Keratinocyte (primary cell): Measurements from ENCODE around the gene RIMS1. TPM values are rescaled to one million over a fixed set of nuclear protein-coding genes. Genes with fewer than 3 reads are reported as not detected.

Source experiments
- DNase-seq: peaks from one replicate; pipeline ENCODE4 v3.0.0-alpha.2; 2011; ENCODE audit warnings: low read depth, missing footprints, low spot score
- FAIRE-seq: peaks from 2 replicates; lab custom pipeline; 2011; peaks lifted over from hg19 to GRCh38; lab: Jason Lieb, UNC
- H2AFZ ChIP-seq: 2 replicates; pipeline ENCODE4 v1.6.0; 2012; ENCODE audit warnings: low read length, control low read depth, inconsistent platforms; ENCODE audit not compliant: control insufficient read depth
- H3K27ac ChIP-seq: 2 replicates; pipeline ENCODE4 v1.5.1; 2011; ENCODE audit warnings: low read length; ENCODE audit not compliant: control insufficient read depth, insufficient read depth
- H3K27me3 ChIP-seq: 3 replicates; pipeline ENCODE4 v1.6.0; 2011; ENCODE audit warnings: low read length; ENCODE audit not compliant: control insufficient read depth, insufficient read depth; ENCODE audit errors: extremely low read depth
- H3K36me3 ChIP-seq, 2 experiments: 2 replicates in 1 of 2; 3 replicates in 1 of 2; pipeline ENCODE4 v1.5.1; 2011; ENCODE audit warnings: low read length in 2 of 2, mild to moderate bottlenecking in 1 of 2; ENCODE audit not compliant: control insufficient read depth in 2 of 2, insufficient read depth in 2 of 2; ENCODE audit errors: extremely low read depth in 1 of 2
- H3K4me1 ChIP-seq: 3 replicates; pipeline ENCODE4 v1.5.1; 2011; ENCODE audit warnings: low read length; ENCODE audit not compliant: control insufficient read depth, insufficient read depth; ENCODE audit errors: extremely low read depth
- H3K4me2 ChIP-seq: 3 replicates; pipeline ENCODE4 v1.6.0; 2011; ENCODE audit warnings: low read depth, low read length; ENCODE audit not compliant: control insufficient read depth, insufficient read depth; ENCODE audit errors: extremely low read depth
- H3K4me3 ChIP-seq, 3 experiments: fragments of 200-600 bp in 1 of 3; sonication (generic) in 1 of 3; 2 replicates in 2 of 3; 3 replicates in 1 of 3; pipeline ENCODE4 v1.5.1; 2011 to 2016; ENCODE audit warnings: low read length in 3 of 3, mild to moderate bottlenecking in 3 of 3, control low read depth in 2 of 3, inconsistent platforms in 1 of 3, low read depth in 1 of 3, mixed read lengths in 1 of 3, mixed run types in 1 of 3, moderate library complexity in 1 of 3; ENCODE audit not compliant: control insufficient read depth in 2 of 3, insufficient read depth in 2 of 3; ENCODE audit errors: extremely low read depth in 1 of 3
- H3K79me2 ChIP-seq: 2 replicates; pipeline ENCODE4 v1.6.0; 2012; ENCODE audit warnings: low read length; ENCODE audit not compliant: control insufficient read depth, insufficient read depth
- H3K9ac ChIP-seq: 3 replicates; pipeline ENCODE4 v1.6.0; 2011; ENCODE audit warnings: low read length; ENCODE audit not compliant: control insufficient read depth, insufficient read depth; ENCODE audit errors: extremely low read depth
- H3K9me1 ChIP-seq: 3 replicates; pipeline ENCODE4 v1.6.0; 2011; ENCODE audit warnings: low read length; ENCODE audit not compliant: control insufficient read depth, insufficient read depth; ENCODE audit errors: extremely low read depth
- H3K9me3 ChIP-seq: 2 replicates; pipeline ENCODE4 v1.5.1; 2012; ENCODE audit warnings: low read depth, low read length; ENCODE audit not compliant: control insufficient read depth
- H4K20me1 ChIP-seq: 3 replicates; pipeline ENCODE4 v1.6.0; 2011; ENCODE audit warnings: low read length; ENCODE audit not compliant: control insufficient read depth, insufficient read depth; ENCODE audit errors: extremely low read depth
- EZH2 ChIP-seq: IDR thresholded peaks from one replicate; pipeline ENCODE4 v1.6.1; 2012; ENCODE audit warnings: inconsistent platforms, mild to moderate bottlenecking, low read length, moderate library complexity
- dilution Hi-C: fragments of 300-500 bp; cut with MboI; formaldehyde crosslinking; loops from one replicate; pipeline ENCODE4 v1.7.0; 2020; ENCODE audit warnings: low sequenced_read_pairs; ENCODE audit not compliant: extremely low pct_ligation_motif_present
- polyA plus RNA-seq, 5 experiments: library from polyadenylated mRNA; depleted of rRNA in 3 of 5; stranded (reverse) in 3 of 5; stranded (forward) in 1 of 5; unstranded in 1 of 5; fragments of >200 nt; gene quantifications; 1 replicate in 1 of 5; 2 replicates in 3 of 5; 3 replicates in 1 of 5; pipeline versions ENCODE4 v1.2.1 to v1.2.3, GENCODE V29; 2011 to 2012; ENCODE audit warnings: missing spikeins in 2 of 5, low read depth in 1 of 5, low replicate concordance in 1 of 5
- TF ChIP-seq, protein P1 (sequence below), 3 experiments: IDR thresholded peaks in 1 of 3; conservative IDR thresholded peaks in 1 of 3; optimal IDR thresholded peaks in 1 of 3; 2 replicates in 2 of 3; 3 replicates in 1 of 3; pipeline versions ENCODE3 to v1.5.1; 2011; ENCODE audit warnings: low read length in 3 of 3, mild to moderate bottlenecking in 3 of 3, moderate library complexity in 2 of 3, control low read depth in 1 of 3, inconsistent platforms in 1 of 3; ENCODE audit not compliant: insufficient read depth in 2 of 3; ENCODE audit errors: extremely low read depth in 1 of 3

The RIMS1 gene
- polyA plus RNA-seq, 1 donor (not counting 4 experiments of a cell fraction or from before 2014, with no cell fraction given) = not detected

DNA sequence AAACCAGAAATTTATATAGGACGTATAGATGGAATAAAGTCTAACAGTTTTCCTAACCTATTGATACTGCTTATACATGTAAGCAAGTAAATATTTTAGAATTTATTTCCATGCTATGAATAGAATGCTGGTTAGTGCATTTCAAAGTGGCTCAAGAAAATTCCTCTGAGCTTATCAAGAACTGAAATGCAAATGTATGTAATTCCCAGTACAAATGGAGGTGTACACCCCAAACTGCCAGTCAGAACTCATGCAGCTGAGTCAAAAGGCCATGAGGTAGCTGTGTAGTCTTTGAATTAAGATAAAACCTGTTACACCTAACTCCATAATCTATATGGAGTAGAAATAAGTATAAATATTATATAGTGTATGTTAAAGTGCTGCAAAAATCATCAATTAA, 503.3 kb downstream of the RIMS1 start:
- Histone ChIP-seq H3K9me3 (no peaks in the 10 kb centered on the region), H3K9ac (no peak overlapping the region), H3K79me2 (no peaks in the 10 kb centered on the region), H3K4me1 (no peaks in the 10 kb centered on the region), H2AFZ (no peak overlapping the region), H3K9me1 (no peaks in the 10 kb centered on the region), H4K20me1 (no peaks in the 10 kb centered on the region), H3K4me2 (no peak overlapping the region), H3K27ac (no peak overlapping the region), H3K27me3 (no peaks in the 10 kb centered on the region), H3K36me3 (no peaks in the 10 kb centered on the region), H3K4me3 (no peak overlapping the region)
- no peak for TF ChIP-seq EZH2
- TF ChIP-seq, protein P1, sequence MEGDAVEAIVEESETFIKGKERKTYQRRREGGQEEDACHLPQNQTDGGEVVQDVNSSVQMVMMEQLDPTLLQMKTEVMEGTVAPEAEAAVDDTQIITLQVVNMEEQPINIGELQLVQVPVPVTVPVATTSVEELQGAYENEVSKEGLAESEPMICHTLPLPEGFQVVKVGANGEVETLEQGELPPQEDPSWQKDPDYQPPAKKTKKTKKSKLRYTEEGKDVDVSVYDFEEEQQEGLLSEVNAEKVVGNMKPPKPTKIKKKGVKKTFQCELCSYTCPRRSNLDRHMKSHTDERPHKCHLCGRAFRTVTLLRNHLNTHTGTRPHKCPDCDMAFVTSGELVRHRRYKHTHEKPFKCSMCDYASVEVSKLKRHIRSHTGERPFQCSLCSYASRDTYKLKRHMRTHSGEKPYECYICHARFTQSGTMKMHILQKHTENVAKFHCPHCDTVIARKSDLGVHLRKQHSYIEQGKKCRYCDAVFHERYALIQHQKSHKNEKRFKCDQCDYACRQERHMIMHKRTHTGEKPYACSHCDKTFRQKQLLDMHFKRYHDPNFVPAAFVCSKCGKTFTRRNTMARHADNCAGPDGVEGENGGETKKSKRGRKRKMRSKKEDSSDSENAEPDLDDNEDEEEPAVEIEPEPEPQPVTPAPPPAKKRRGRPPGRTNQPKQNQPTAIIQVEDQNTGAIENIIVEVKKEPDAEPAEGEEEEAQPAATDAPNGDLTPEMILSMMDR (optimal IDR thresholded peaks at IDR 0.05 in 1 of 3, IDR thresholded peaks at IDR 0.05 in 1 of 3, conservative IDR thresholded peaks at IDR 0.05 in 1 of 3; ENCODE audit: extremely low read depth in 1 of 3, insufficient read depth in 2 of 3, low read length in 3 of 3) = no peak
- dilution Hi-C loops = no loop called here
- DNase-seq = no peak
- no peak for FAIRE-seq

DNA sequence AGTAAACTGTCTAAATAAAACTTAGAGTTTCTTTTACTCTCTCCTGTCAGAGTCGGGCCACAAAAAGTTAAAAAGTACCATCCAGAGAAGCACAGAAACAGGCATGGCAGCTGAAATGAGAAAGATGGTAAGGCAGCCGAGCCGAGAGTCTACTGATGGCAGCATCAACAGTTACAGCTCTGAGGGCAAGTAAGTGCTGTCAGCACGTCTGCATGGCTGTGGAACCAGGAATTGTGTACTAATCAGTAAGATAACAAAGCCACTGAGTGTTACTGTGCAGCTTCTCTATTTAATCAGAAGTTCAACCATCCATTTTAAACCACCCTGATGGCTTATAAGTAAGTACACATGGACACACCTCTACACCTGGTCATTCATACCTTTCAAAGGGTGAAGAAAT, 504.2 kb downstream of the RIMS1 start:
- no peaks in the 10 kb centered on the region for H4K20me1 ChIP-seq
- dilution Hi-C loops = no loop called here
- FAIRE-seq (no peak), DNase-seq (no peak)
- no peak overlapping the region for H3K9ac ChIP-seq
- no peaks in the 10 kb centered on the region for H3K9me3 ChIP-seq
- no peak overlapping the region for H2AFZ ChIP-seq
- no peaks in the 10 kb centered on the region for H3K27me3 ChIP-seq
- no peaks in the 10 kb centered on the region for H3K9me1 ChIP-seq
- no peak overlapping the region for H3K4me3 ChIP-seq
- H3K36me3 ChIP-seq = no peaks in the 10 kb centered on the region
- no peaks in the 10 kb centered on the region for H3K79me2 ChIP-seq
- H3K4me2 ChIP-seq = no peak overlapping the region
- TF ChIP-seq EZH2 = no peak
- TF ChIP-seq, protein P1 (optimal IDR thresholded peaks at IDR 0.05 in 1 of 3, IDR thresholded peaks at IDR 0.05 in 1 of 3, conservative IDR thresholded peaks at IDR 0.05 in 1 of 3; ENCODE audit: extremely low read depth in 1 of 3, insufficient read depth in 2 of 3, low read length in 3 of 3) = no peak
- no peak overlapping the region for H3K27ac ChIP-seq
- no peaks in the 10 kb centered on the region for H3K4me1 ChIP-seq
